PC-9 (cell line): ENCODE measurements around the gene ACOX1. TPM values are rescaled to one million over a fixed set of nuclear protein-coding genes. Genes with fewer than 3 reads are reported as not detected.

Experiments used
- Bru-seq: library from RNA; stranded (reverse); fragments of 400-500 nt; gene quantifications from one replicate; lab custom pipeline; 2021; lab: Mats Ljungman, UMichigan
- BruChase-seq, 2 experiments: library from RNA; stranded (reverse); fragments of 400-500 nt; gene quantifications; one replicate each; lab custom pipeline; 2021; lab: Mats Ljungman, UMichigan
- BruUV-seq: library from RNA; stranded (reverse); fragments of 400-500 nt; replicated peaks from 2 replicates; lab custom pipeline; 2021; lab: Mats Ljungman, UMichigan
- CTCF ChIA-PET: fragments of 300-600 bp; sonication (Branson Sonifier 250); formaldehyde crosslinking; loops from one replicate; lab custom pipeline; 2022; ENCODE audit warnings: antibody characterized with exemption; lab: Charles Lee
- POLR2A ChIA-PET: fragments of 300-600 bp; sonication (Branson Sonifier 250); formaldehyde crosslinking; loops from one replicate; lab custom pipeline; 2022; ENCODE audit warnings: antibody characterized with exemption; ENCODE audit not compliant: unreplicated experiment; lab: Charles Lee
- DNase-seq, 2 experiments: peaks; one replicate each; pipeline versions ENCODE4 v3.0.0 to v3.0.0-alpha.2; 2015 to 2022; ENCODE audit warnings: mixed read lengths in 1 of 2
- H2AFZ ChIP-seq: fragments of 200-600 bp; sonication (generic); 2 replicates; pipeline ENCODE4 v1.8.1; 2017; ENCODE audit warnings: antibody characterized with exemption
- H3F3A ChIP-seq: fragments of 200-600 bp; sonication (generic); 2 replicates; pipeline ENCODE4 v1.8.1; 2017; ENCODE audit warnings: antibody characterized with exemption, mild to moderate bottlenecking, low read depth; ENCODE audit not compliant: insufficient read depth
- H3K27ac ChIP-seq: fragments of 200-600 bp; sonication (generic); 2 replicates; pipeline ENCODE4 v1.6.1; 2016; ENCODE audit warnings: mixed run types
- H3K27me3 ChIP-seq: fragments of 200-600 bp; sonication (generic); 2 replicates; pipeline ENCODE4 v1.6.1; 2016; ENCODE audit warnings: low read depth, mixed run types; ENCODE audit not compliant: insufficient read depth
- H3K36me3 ChIP-seq: fragments of 200-600 bp; sonication (generic); 2 replicates; pipeline ENCODE4 v1.6.1; 2016; ENCODE audit warnings: low read depth, mixed run types
- H3K4me1 ChIP-seq: fragments of 200-600 bp; sonication (generic); replicated peaks from 2 replicates; pipeline ENCODE4 v1.6.1; 2016; ENCODE audit warnings: mixed run types; ENCODE audit not compliant: insufficient read depth
- H3K4me2 ChIP-seq: fragments of 200-600 bp; sonication (generic); 2 replicates; pipeline ENCODE4 v1.6.1; 2017; ENCODE audit warnings: mixed run types
- H3K4me3 ChIP-seq: fragments of 200-600 bp; sonication (generic); 2 replicates; pipeline ENCODE4 v1.6.1; 2016; ENCODE audit warnings: mixed run types
- H3K79me2 ChIP-seq: fragments of 200-600 bp; sonication (generic); 2 replicates; pipeline ENCODE4 v1.6.1; 2017; ENCODE audit warnings: low read depth, mixed run types
- H3K9me2 ChIP-seq: fragments of 200-600 bp; sonication (generic); 2 replicates; pipeline ENCODE4 v1.8.1; 2017; ENCODE audit warnings: mild to moderate bottlenecking; ENCODE audit not compliant: insufficient read depth
- H3K9me3 ChIP-seq: fragments of 200-600 bp; sonication (generic); 2 replicates; pipeline ENCODE4 v1.8.1; 2016; ENCODE audit warnings: low read depth; ENCODE audit not compliant: insufficient read depth
- H4K20me1 ChIP-seq: fragments of 200-600 bp; sonication (generic); 2 replicates; pipeline ENCODE4 v1.8.1; 2017; ENCODE audit not compliant: insufficient read depth
- EZH2 ChIP-seq: fragments of 200-600 bp; sonication (generic); IDR thresholded peaks from 2 replicates; pipeline ENCODE4 v1.8.0; 2017; ENCODE audit warnings: antibody characterized with exemption, low read depth
- intact Hi-C: fragments of 100-400 bp; cut with micrococcal nuclease; formaldehyde crosslinking; loops from one replicate; pipeline ENCODE4 v1.10.0; 2022; ENCODE audit not compliant: unreplicated experiment
- long read RNA-seq: library from polyadenylated mRNA; stranded (forward); transcript quantifications from one replicate; pipeline ENCODE4 v2.0.0, GENCODE V29; 2022
- total RNA-seq: library from RNA; stranded (reverse); gene quantifications from 2 replicates; pipeline ENCODE4 v1.2.3, GENCODE V29; 2021
- TF ChIP-seq, protein P1 (sequence below): fragments of 200-600 bp; sonication (generic); conservative IDR thresholded peaks from 2 replicates; pipeline ENCODE4 v1.6.1; 2017; ENCODE audit warnings: mixed run types, antibody characterized with exemption, mild to moderate bottlenecking, moderate library complexity

ACOX1 gene
- total RNA-seq = 35.5 and 37.1 TPM in 2 replicates
- Bru-seq, nascent RNA = percentile 65 among the genes with signal in this experiment
- BruChase-seq, experiment 1, labeled RNA remaining after a 2-hour chase = percentile 72 among the genes with signal in this experiment
- BruChase-seq, experiment 2, labeled RNA remaining after a 6-hour chase = percentile 78 among the genes with signal in this experiment
- long read RNA-seq, full-length matches to known transcripts = 21 of 27 reads
- long read RNA-seq, partial matches to known transcripts = 0 of 27 reads
- long read RNA-seq, other reads (novel, unspliced or antisense) = 6 of 27 reads

DNA sequence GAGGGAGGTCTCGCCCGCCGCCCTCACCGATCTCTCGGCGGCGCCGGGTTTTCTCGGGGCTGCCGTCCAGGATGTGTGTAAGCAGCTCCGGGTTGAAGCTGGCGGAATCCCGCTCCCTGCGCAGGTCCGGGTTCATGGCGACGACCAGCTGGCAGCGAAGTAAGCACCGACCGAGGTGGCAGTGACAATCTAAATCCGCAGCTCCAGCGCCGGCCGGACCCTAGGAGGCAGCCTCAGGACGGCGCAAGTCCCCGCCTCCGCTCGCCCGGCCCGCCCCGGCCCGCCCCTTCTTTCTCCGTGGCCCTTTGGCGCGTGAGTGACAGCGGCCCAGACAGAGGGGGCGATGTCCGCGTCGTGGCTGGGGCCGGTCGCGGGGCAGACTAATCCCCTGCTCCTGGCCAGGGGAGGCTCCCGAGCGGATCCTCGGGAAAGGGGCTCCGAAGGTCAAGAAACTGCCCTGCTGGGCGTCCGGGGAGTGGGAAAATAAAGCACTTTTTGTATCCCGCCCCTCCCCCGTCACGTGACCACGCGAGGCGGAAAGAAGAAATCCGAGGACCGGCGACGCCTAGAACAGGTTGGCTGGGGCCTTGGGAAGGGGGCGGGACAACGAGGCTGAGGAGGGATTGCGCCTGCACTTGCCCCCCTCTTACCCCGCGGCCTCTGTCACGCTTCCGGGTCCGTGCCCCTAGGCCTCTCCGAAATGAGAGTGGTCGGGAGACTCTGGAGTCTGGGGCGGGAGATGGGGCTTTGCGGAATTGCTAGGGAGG, at the start of gene ACOX1, which contains the start of gene TEN1:
TSS of gene ACOX1 (minus strand) at position 229 of the 767 bp plus-strand sequence. CDS start at position 136, 93 bp downstream.
TSS of gene TEN1 (plus strand) at position 303 of the 767 bp plus-strand sequence. CDS start 6,953 bp downstream, outside the sequence.
- H2AFZ ChIP-seq = peak within 1 kb of the TSS; percentile 88
- ChIA-PET POLR2A (interaction anchor here (0.5 to 0.7 kb wide), 5 partner anchors 14 to 747 kb away, joined by 3 to 4 read pairs (median 3); partner anchors contain the start of genes JMJD6 and METTL23), CTCF (interaction anchor here (0.5 to 0.6 kb wide), 3 partner anchors 14 to 164 kb away, joined by 3 to 9 read pairs (median 5); no protein-coding TSS in a partner anchor)
- peak; percentile 91 to 96 for DNase-seq
- peaks cover 67% of the 10 kb centered on the region for H3K79me2 ChIP-seq
- BruUV-seq = no TSS peak
- TF ChIP-seq EZH2 = no peak
- TF ChIP-seq, protein P1, sequence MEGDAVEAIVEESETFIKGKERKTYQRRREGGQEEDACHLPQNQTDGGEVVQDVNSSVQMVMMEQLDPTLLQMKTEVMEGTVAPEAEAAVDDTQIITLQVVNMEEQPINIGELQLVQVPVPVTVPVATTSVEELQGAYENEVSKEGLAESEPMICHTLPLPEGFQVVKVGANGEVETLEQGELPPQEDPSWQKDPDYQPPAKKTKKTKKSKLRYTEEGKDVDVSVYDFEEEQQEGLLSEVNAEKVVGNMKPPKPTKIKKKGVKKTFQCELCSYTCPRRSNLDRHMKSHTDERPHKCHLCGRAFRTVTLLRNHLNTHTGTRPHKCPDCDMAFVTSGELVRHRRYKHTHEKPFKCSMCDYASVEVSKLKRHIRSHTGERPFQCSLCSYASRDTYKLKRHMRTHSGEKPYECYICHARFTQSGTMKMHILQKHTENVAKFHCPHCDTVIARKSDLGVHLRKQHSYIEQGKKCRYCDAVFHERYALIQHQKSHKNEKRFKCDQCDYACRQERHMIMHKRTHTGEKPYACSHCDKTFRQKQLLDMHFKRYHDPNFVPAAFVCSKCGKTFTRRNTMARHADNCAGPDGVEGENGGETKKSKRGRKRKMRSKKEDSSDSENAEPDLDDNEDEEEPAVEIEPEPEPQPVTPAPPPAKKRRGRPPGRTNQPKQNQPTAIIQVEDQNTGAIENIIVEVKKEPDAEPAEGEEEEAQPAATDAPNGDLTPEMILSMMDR = peak; percentile 21; the same call in 1 of the 2 replicates
- H3K4me3 ChIP-seq = peak within 1 kb of the TSS; percentile 82
- H3K36me3 ChIP-seq = 0 out of 2 replicates have a peak, but pooled peaks cover 3% of the 10 kb centered on the region
- intact Hi-C loops = loop anchor here (1.0 to 2.0 kb wide), 2 partner anchors 48 to 74 kb away; partner anchors contain the start of gene EVPL
- H3K27ac ChIP-seq = peak within 1 kb of the TSS; percentile 87
- peaks cover 46% of the 10 kb centered on the region for H3F3A ChIP-seq
- peaks cover 63% of the 10 kb centered on the region for H3K4me1 ChIP-seq
- H3K9me3 ChIP-seq = no peaks in the 10 kb centered on the region
- no peaks in the 10 kb centered on the region for H3K27me3 ChIP-seq
- H3K9me2 ChIP-seq = no peaks in the 10 kb centered on the region
- H3K4me2 ChIP-seq = peak within 1 kb of the TSS; percentile 80
- H4K20me1 ChIP-seq = no peaks in the 10 kb centered on the region

GRCh38 chr17:76027159-76027839, 48.3 kb upstream of the ACOX1 start, which contains the start of gene EVPL:
EVPL (minus strand) TSS chr17:76027306; CDS start chr17:76027198, 108 bp downstream.
- peak; percentile 91 to 98 for DNase-seq
- ChIA-PET CTCF (no interaction called here), POLR2A (interaction anchor here (0.6 to 0.8 kb wide), 2 partner anchors 13 to 26 kb away, joined by 4 to 5 read pairs; no protein-coding TSS in a partner anchor)
- Histone ChIP-seq H2AFZ (peak within 1 kb of the TSS; percentile 62; the same call in 1 of the 2 replicates), H3K4me2 (peak within 1 kb of the TSS; percentile 90), H3K79me2 (peaks cover 21% of the 10 kb centered on the region), H4K20me1 (no peaks in the 10 kb centered on the region), H3K36me3 (no peaks in the 10 kb centered on the region), H3K9me3 (no peaks in the 10 kb centered on the region), H3K27me3 (no peaks in the 10 kb centered on the region), H3K27ac (peak within 1 kb of the TSS; percentile 47; the same call in 1 of the 2 replicates), H3K9me2 (no peaks in the 10 kb centered on the region), H3F3A (peaks cover 10% of the 10 kb centered on the region; the same call in 1 of the 2 replicates), H3K4me3 (peak within 1 kb of the TSS; percentile 71), H3K4me1 (peaks cover 25% of the 10 kb centered on the region)
- no TSS peak for BruUV-seq
- intact Hi-C loops = loop anchor here (1.0 to 2.0 kb wide), 2 partner anchors 26 to 48 kb away; partner anchors contain the start of genes ACOX1 and TEN1
- TF ChIP-seq, protein P1 = no peak
- TF ChIP-seq EZH2 = no peak
